Liver (tissue), 9 donors: ENCODE data around the gene ROPN1B. TPM values are rescaled to one million over a fixed set of nuclear protein-coding genes. Genes with fewer than 3 reads are reported as not detected.

Source experiments
- DNase-seq: peaks from one replicate; pipeline ENCODE4 v3.0.0-alpha.2; 2017; ENCODE audit warnings: low spot score
- H3K27ac ChIP-seq, 2 donors: one replicate each; pipeline ENCODE4 v1.7.0; 2013; ENCODE audit warnings: inconsistent platforms in 2 of 2, low read length in 2 of 2, control low read depth in 1 of 2, low read depth in 1 of 2, mild to moderate bottlenecking in 1 of 2
- H3K27me3 ChIP-seq, 4 donors: one replicate each; pipeline versions ENCODE4 v1.6.1 to v1.7.0; 2013; ENCODE audit warnings: low read length in 3 of 4, inconsistent platforms in 1 of 4, mild to moderate bottlenecking in 1 of 4, moderate library complexity in 1 of 4; ENCODE audit not compliant: control insufficient read depth in 4 of 4, insufficient read depth in 4 of 4
- H3K36me3 ChIP-seq, 4 donors: one replicate each; pipeline versions ENCODE4 v1.6.1 to v1.7.0; 2013; ENCODE audit warnings: low read length in 3 of 4, mild to moderate bottlenecking in 3 of 4, low read depth in 1 of 4, moderate library complexity in 1 of 4; ENCODE audit not compliant: control insufficient read depth in 4 of 4, insufficient read depth in 3 of 4
- H3K4me1 ChIP-seq, 4 donors: one replicate each; pipeline versions ENCODE4 v1.6.1 to v1.7.0; 2013; ENCODE audit warnings: low read length in 3 of 4, mild to moderate bottlenecking in 3 of 4, moderate library complexity in 1 of 4; ENCODE audit not compliant: control insufficient read depth in 4 of 4, insufficient read depth in 4 of 4
- H3K4me3 ChIP-seq, 3 donors: one replicate each; pipeline versions ENCODE4 v1.6.1 to v1.7.0; 2013; ENCODE audit warnings: low read length in 3 of 3, control low read depth in 1 of 3, low read depth in 1 of 3, mild to moderate bottlenecking in 1 of 3
- H3K9ac ChIP-seq, 2 donors: one replicate each; pipeline ENCODE4 v1.7.0; 2013; ENCODE audit warnings: low read length in 2 of 2, mild to moderate bottlenecking in 2 of 2, moderate library complexity in 2 of 2, control low read depth in 1 of 2, low read depth in 1 of 2
- H3K9me3 ChIP-seq, 4 donors: one replicate each; pipeline versions ENCODE4 v1.6.1 to v1.7.0; 2013; ENCODE audit warnings: low read length in 3 of 4; ENCODE audit not compliant: control insufficient read depth in 4 of 4
- ATF3 ChIP-seq: IDR thresholded peaks from 2 replicates; pipeline ENCODE4 v1.6.1; 2016; ENCODE audit warnings: antibody characterized with exemption
- CTCF ChIP-seq: fragments of 150-350 bp; IDR thresholded peaks from 2 replicates; pipeline ENCODE4 v1.5.1; 2017; ENCODE audit warnings: improper control_type of control experiment, low read depth, low read length; ENCODE audit not compliant: missing input control
- EGR1 ChIP-seq, 2 donors: IDR thresholded peaks; 2 replicates each; pipeline ENCODE4 v1.6.1; 2016 to 2018; ENCODE audit warnings: antibody characterized with exemption in 2 of 2, low read depth in 2 of 2
- FOXA1 ChIP-seq: IDR thresholded peaks from 2 replicates; pipeline ENCODE4 v1.6.1; 2016; ENCODE audit warnings: antibody characterized with exemption
- FOXA2 ChIP-seq: IDR thresholded peaks from 2 replicates; pipeline ENCODE4 v1.6.1; 2016; ENCODE audit warnings: antibody characterized with exemption
- GABPA ChIP-seq, 2 donors: IDR thresholded peaks in 1 of 2; conservative IDR thresholded peaks in 1 of 2; 2 replicates each; pipeline ENCODE4 v1.6.1; 2016; ENCODE audit warnings: antibody characterized with exemption in 2 of 2, mild to moderate bottlenecking in 1 of 2, moderate library complexity in 1 of 2
- HNF4A ChIP-seq, 2 donors: conservative IDR thresholded peaks; 2 replicates each; pipeline ENCODE4 v1.6.1; 2016; ENCODE audit warnings: antibody characterized with exemption in 2 of 2, mild to moderate bottlenecking in 2 of 2
- HNF4G ChIP-seq: IDR thresholded peaks from 2 replicates; pipeline ENCODE4 v1.6.1; 2016; ENCODE audit warnings: antibody characterized with exemption
- JUND ChIP-seq, 2 donors: IDR thresholded peaks; 2 replicates each; pipeline ENCODE4 v1.6.1; 2016; ENCODE audit warnings: antibody characterized with exemption in 2 of 2
- MAX ChIP-seq: IDR thresholded peaks from 2 replicates; pipeline ENCODE4 v1.6.1; 2016; ENCODE audit warnings: antibody characterized with exemption
- NR2F2 ChIP-seq: IDR thresholded peaks from 2 replicates; pipeline ENCODE4 v1.6.1; 2016; ENCODE audit warnings: antibody characterized with exemption
- RAD21 ChIP-seq, 2 donors: IDR thresholded peaks; 2 replicates each; pipeline ENCODE4 v1.6.1; 2016; ENCODE audit warnings: antibody characterized with exemption in 2 of 2, mild to moderate bottlenecking in 2 of 2
- REST ChIP-seq: IDR thresholded peaks from 2 replicates; pipeline ENCODE4 v1.6.1; 2016; ENCODE audit warnings: antibody characterized with exemption, mild to moderate bottlenecking
- RXRA ChIP-seq, 2 donors: IDR thresholded peaks; 2 replicates each; pipeline ENCODE4 v1.6.1; 2017 to 2018; ENCODE audit warnings: antibody characterized with exemption in 2 of 2, mild to moderate bottlenecking in 1 of 2
- SP1 ChIP-seq: IDR thresholded peaks from 2 replicates; pipeline ENCODE4 v1.6.1; 2018; ENCODE audit warnings: antibody characterized with exemption, mild to moderate bottlenecking
- TAF1 ChIP-seq: conservative IDR thresholded peaks from 2 replicates; pipeline ENCODE4 v1.6.1; 2016; ENCODE audit warnings: antibody characterized with exemption, mild to moderate bottlenecking
- YY1 ChIP-seq: IDR thresholded peaks from 2 replicates; pipeline ENCODE4 v1.6.1; 2016; ENCODE audit warnings: antibody characterized with exemption, mild to moderate bottlenecking
- ZBTB33 ChIP-seq: IDR thresholded peaks from 2 replicates; pipeline ENCODE4 v1.6.1; 2016; ENCODE audit warnings: antibody characterized with exemption
- WGBS: extraction: QIAGEN DNeasy Blood & Tissue Kit; methylation state at CpG from one replicate; pipeline ENCODE4 v1.1.7; 2013; 5-methylcytosine and 5-hydroxymethylcytosine counted together
- polyA plus RNA-seq, 2 donors: library from polyadenylated mRNA; stranded (reverse) in 1 of 2; unstranded in 1 of 2; fragments of 200-250 nt in 1 of 2; fragments of >200 nt in 1 of 2; fragmentation: Nextera tagmentation in 1 of 2; extraction: Ambion mirVana in 1 of 2; gene quantifications; one replicate each; pipeline versions ENCODE4 v1.2.1 to v1.2.3, GENCODE V29; 2013 to 2015
- total RNA-seq, 2 donors: library from RNA; depleted of rRNA; stranded (reverse); fragments of >200 nt; gene quantifications; one replicate each; pipeline ENCODE4 v1.2.3, GENCODE V29; 2014
- donor health status: healthy.
- donor health status: healthy.
- donor health status: healthy.
- donor health status: healthy.
- donor health status: healthy.

The ROPN1B gene
- total and polyA plus RNA-seq, 4 donors, result 0.69 to 0.84 (median 0.72) TPM; not detected in 1

GRCh38 chr3:126016616-126017015 lies 47.6 kb downstream of the ROPN1B start:
- Histone ChIP-seq H3K4me3 (no peak overlapping the region), H3K27ac (no peak overlapping the region), H3K9me3 (no peaks in the 10 kb centered on the region), H3K9ac (no peak overlapping the region), H3K4me1 (no peaks in the 10 kb centered on the region), H3K27me3 (no peaks in the 10 kb centered on the region), H3K36me3 (peaks cover 0 to 8% (median 0%) of the 10 kb centered on the region in 4 donors)
- TF ChIP-seq ATF3 (no peak), HNF4A (conservative IDR thresholded peaks at IDR 0.05) (no peak), HNF4G (no peak), RAD21 (IDR thresholded peaks at IDR 0.05) (no peak), CTCF (no peak), JUND (IDR thresholded peaks at IDR 0.05) (no peak), EGR1 (IDR thresholded peaks at IDR 0.05; ENCODE audit: low read depth in 2 of 2) (no peak), ZBTB33 (no peak), YY1 (no peak), FOXA1 (no peak), REST (no peak), FOXA2 (no peak), NR2F2 (no peak), RXRA (IDR thresholded peaks at IDR 0.05) (no peak), TAF1 (no peak), GABPA (IDR thresholded peaks at IDR 0.05 in 1 of 2, conservative IDR thresholded peaks at IDR 0.05 in 1 of 2) (no peak), MAX (no peak), SP1 (no peak)
- 98% methylated on average over 8 of the region's 8 CpGs for WGBS
- DNase-seq, result no peak
